Fibroblast of lung (primary cell): Measurements from ENCODE around the gene G0S2. TPM values are rescaled to one million over a fixed set of nuclear protein-coding genes. Genes with fewer than 3 reads are reported as not detected.

ENCODE experiments used
- DNase-seq, 2 donors: peaks; one replicate each; pipeline versions ENCODE4 v3.0.0 to v3.0.0-alpha.2; 2010; ENCODE audit warnings: low read depth in 2 of 2
- H2AFZ ChIP-seq: 2 replicates; pipeline ENCODE4 v1.5.1; 2012; ENCODE audit warnings: low read length, control low read depth, inconsistent platforms
- H3K27ac ChIP-seq: 2 replicates; pipeline ENCODE4 v1.5.1; 2011; ENCODE audit warnings: low read length, control low read depth; ENCODE audit not compliant: insufficient read depth
- H3K27me3 ChIP-seq: 2 replicates; pipeline ENCODE4 v1.5.1; 2011; ENCODE audit warnings: mild to moderate bottlenecking, low read length; ENCODE audit not compliant: control insufficient read depth, insufficient read depth
- H3K36me3 ChIP-seq: 2 replicates; pipeline ENCODE4 v1.5.1; 2011; ENCODE audit warnings: low read length; ENCODE audit not compliant: control insufficient read depth, insufficient read depth
- H3K4me1 ChIP-seq: 2 replicates; pipeline ENCODE4 v1.5.1; 2011; ENCODE audit warnings: low read length; ENCODE audit not compliant: control insufficient read depth, insufficient read depth; ENCODE audit errors: extremely low read depth
- H3K4me2 ChIP-seq: 2 replicates; pipeline ENCODE4 v1.5.1; 2011; ENCODE audit warnings: low read length, control low read depth; ENCODE audit not compliant: insufficient read depth; ENCODE audit errors: extremely low read depth
- H3K4me3 ChIP-seq, 4 experiments: fragments of 200-600 bp in 1 of 4; sonication (generic) in 1 of 4; replicated peaks in 1 of 4; 2 replicates each; pipeline ENCODE4 v1.5.1; 2011 to 2016; ENCODE audit warnings: low read length in 4 of 4, low read depth in 3 of 4, mild to moderate bottlenecking in 3 of 4, control low read depth in 2 of 4, inconsistent platforms in 1 of 4, mixed read lengths in 1 of 4; ENCODE audit not compliant: insufficient read depth in 1 of 4; ENCODE audit errors: control extremely low read depth in 1 of 4
- H3K79me2 ChIP-seq: 2 replicates; pipeline ENCODE4 v1.5.1; 2012; ENCODE audit warnings: mild to moderate bottlenecking, low read length, inconsistent platforms; ENCODE audit not compliant: control insufficient read depth, insufficient read depth
- H3K9ac ChIP-seq: 2 replicates; pipeline ENCODE4 v1.5.1; 2011; ENCODE audit warnings: mild to moderate bottlenecking, low read length, control low read depth; ENCODE audit not compliant: insufficient read depth
- H3K9me3 ChIP-seq: 2 replicates; pipeline ENCODE4 v1.5.1; 2012; ENCODE audit warnings: low read depth, low read length; ENCODE audit not compliant: control insufficient read depth, insufficient read depth
- H4K20me1 ChIP-seq: 2 replicates; pipeline ENCODE4 v1.5.1; 2011; ENCODE audit warnings: low read length; ENCODE audit not compliant: control insufficient read depth, insufficient read depth; ENCODE audit errors: extremely low read depth
- EZH2 ChIP-seq: IDR thresholded peaks from 2 replicates; pipeline ENCODE4 v1.5.1; 2012; ENCODE audit warnings: low read length, control low read depth, mild to moderate bottlenecking; ENCODE audit errors: missing control alignments
- polyA plus RNA-seq, 2 donors: library from polyadenylated mRNA; depleted of rRNA in 1 of 2; stranded (reverse) in 1 of 2; unstranded in 1 of 2; fragments of >200 nt; gene quantifications; 2 replicates each; pipeline ENCODE4 v1.2.1, GENCODE V29; 2011 to 2012; ENCODE audit warnings: missing spikeins in 1 of 2
- total RNA-seq: library from RNA; depleted of rRNA; stranded (reverse); fragments of >200 nt; gene quantifications from 2 replicates; pipeline ENCODE4 v1.2.1, GENCODE V29; 2014
- TF ChIP-seq, protein P1 (sequence below), 2 donors: IDR thresholded peaks in 1 of 2; conservative IDR thresholded peaks in 1 of 2; 1 replicate in 1 of 2; 2 replicates in 1 of 2; pipeline ENCODE4 v1.5.1; 2011 to 2012; ENCODE audit warnings: low read length in 2 of 2, control low read depth in 1 of 2, inconsistent platforms in 1 of 2, low read depth in 1 of 2, mild to moderate bottlenecking in 1 of 2

G0S2 gene
- total and polyA plus RNA-seq, 2 donors (not counting 1 experiment from before 2014, with no cell fraction given) = 3.9 to 79.1 TPM

DNA sequence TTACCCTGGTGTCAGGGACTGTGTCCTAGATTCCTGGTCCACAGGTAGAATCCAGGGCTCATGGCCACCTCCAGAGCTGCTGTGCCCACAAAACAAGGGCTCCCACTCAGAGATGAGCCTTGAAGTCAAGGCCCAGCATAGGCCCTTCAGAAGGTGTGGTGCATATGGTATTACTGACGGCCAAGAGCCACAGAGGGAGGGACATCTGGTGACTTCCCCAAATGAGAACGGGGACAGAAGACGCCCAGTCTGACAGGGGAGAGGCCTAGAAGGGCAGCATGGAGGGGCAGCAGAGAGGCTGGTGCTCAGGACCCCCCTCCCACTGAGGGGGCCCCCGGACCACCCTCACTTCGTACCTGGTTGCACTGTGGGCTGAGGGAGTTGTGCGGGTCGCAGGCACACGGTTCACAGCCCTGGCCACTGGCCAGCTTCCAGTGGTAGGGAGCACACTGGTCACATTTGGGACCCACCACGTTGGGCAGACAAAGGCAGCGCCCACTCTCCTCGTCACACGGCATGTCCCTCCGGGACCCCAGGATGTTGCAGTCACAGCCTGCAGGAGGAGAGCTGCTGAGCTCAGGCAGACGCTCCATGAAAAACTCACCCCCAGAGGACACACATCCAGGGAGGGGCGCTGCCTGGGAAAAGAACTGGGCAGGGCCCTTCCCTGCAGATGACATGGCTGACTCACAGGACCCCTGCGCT, 48.0 kb upstream of the G0S2 start:
- Histone ChIP-seq H3K9ac (no peak overlapping the region), H3K27me3 (no peaks in the 10 kb centered on the region), H3K4me2 (no peak overlapping the region), H3K79me2 (no peaks in the 10 kb centered on the region), H3K9me3 (no peaks in the 10 kb centered on the region), H2AFZ (no peak overlapping the region), H3K36me3 (no peaks in the 10 kb centered on the region), H3K4me1 (no peaks in the 10 kb centered on the region), H3K27ac (no peak overlapping the region), H4K20me1 (no peaks in the 10 kb centered on the region), H3K4me3 (no peak overlapping the region)
- DNase-seq = no peak
- TF ChIP-seq EZH2 = no peak
- TF ChIP-seq, protein P1, sequence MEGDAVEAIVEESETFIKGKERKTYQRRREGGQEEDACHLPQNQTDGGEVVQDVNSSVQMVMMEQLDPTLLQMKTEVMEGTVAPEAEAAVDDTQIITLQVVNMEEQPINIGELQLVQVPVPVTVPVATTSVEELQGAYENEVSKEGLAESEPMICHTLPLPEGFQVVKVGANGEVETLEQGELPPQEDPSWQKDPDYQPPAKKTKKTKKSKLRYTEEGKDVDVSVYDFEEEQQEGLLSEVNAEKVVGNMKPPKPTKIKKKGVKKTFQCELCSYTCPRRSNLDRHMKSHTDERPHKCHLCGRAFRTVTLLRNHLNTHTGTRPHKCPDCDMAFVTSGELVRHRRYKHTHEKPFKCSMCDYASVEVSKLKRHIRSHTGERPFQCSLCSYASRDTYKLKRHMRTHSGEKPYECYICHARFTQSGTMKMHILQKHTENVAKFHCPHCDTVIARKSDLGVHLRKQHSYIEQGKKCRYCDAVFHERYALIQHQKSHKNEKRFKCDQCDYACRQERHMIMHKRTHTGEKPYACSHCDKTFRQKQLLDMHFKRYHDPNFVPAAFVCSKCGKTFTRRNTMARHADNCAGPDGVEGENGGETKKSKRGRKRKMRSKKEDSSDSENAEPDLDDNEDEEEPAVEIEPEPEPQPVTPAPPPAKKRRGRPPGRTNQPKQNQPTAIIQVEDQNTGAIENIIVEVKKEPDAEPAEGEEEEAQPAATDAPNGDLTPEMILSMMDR (conservative IDR thresholded peaks at IDR 0.05 in 1 of 2, IDR thresholded peaks at IDR 0.05 in 1 of 2; ENCODE audit: low read depth in 1 of 2, low read length in 2 of 2) = no peak

DNA sequence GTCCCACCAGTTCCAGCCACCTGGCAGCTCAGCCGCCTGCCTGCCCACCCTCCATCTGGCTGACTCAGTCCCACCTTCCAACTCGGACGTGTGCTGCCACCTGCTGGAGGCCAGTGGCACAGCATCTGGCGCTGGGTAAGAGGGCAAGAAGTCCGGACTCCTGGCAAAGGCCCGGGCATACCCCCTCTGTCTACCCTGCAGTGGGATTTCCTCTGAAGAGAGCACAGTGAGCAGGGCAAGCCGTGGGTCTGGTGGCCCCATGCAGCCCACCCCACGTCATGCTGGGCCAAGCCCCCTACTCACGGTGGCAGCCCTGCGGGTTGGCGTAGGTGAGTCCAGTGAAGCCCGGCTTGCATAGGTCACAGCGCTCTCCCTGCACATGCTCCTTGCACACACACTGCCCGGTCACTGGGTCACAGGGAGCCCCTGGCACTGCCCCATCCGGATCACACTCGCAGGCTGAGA, 47.4 kb upstream of the G0S2 start:
- Histone ChIP-seq H3K4me3 (no peak overlapping the region), H3K4me2 (no peak overlapping the region), H3K27ac (no peak overlapping the region), H3K4me1 (no peaks in the 10 kb centered on the region), H3K27me3 (no peaks in the 10 kb centered on the region), H2AFZ (no peak overlapping the region), H3K36me3 (no peaks in the 10 kb centered on the region), H3K9ac (no peak overlapping the region), H3K9me3 (no peaks in the 10 kb centered on the region), H4K20me1 (no peaks in the 10 kb centered on the region), H3K79me2 (no peaks in the 10 kb centered on the region)
- peak; percentile 61 to 70 for DNase-seq
- TF ChIP-seq, protein P1 (conservative IDR thresholded peaks at IDR 0.05 in 1 of 2, IDR thresholded peaks at IDR 0.05 in 1 of 2; ENCODE audit: low read depth in 1 of 2, low read length in 2 of 2) = peak; percentile 94 to 98
- no peak for TF ChIP-seq EZH2

DNA sequence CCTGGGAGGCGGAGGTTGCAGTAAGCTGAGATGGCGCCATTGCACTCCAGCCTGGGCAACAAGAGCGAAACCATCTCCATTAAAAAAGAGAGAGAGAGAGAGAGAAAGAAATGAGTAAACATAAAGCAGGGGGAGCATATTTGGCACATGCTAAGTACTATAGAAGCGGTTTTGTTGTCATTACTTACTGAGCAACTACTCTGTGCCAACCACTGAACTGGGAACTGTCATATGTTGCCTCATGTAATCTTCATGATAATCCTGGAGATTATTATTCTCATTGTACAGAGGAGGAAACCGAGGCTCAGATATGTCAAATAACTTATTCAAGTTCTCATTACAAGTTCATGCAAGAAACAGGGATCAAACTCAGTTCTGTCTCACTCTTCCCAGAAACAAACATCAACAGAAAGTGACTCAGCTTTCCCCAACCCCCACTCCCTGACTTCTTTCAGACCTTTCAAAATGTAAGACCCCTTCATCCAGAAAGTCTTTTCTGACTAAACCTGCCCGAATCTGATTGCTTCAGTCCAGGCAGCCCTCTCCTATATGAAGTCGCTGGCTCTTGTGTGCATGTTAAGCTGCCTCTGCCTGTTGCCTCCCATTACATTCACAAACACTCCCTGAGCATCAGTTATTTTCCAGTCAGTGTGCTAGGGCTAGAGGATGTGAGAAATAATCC, 46.5 kb upstream of the G0S2 start:
- H3K27me3 ChIP-seq = no peaks in the 10 kb centered on the region
- no peaks in the 10 kb centered on the region for H3K4me1 ChIP-seq
- no peaks in the 10 kb centered on the region for H3K9me3 ChIP-seq
- H3K27ac ChIP-seq = no peak overlapping the region
- H3K9ac ChIP-seq = no peak overlapping the region
- no peaks in the 10 kb centered on the region for H3K79me2 ChIP-seq
- no peak for TF ChIP-seq EZH2
- TF ChIP-seq, protein P1 (conservative IDR thresholded peaks at IDR 0.05 in 1 of 2, IDR thresholded peaks at IDR 0.05 in 1 of 2; ENCODE audit: low read depth in 1 of 2, low read length in 2 of 2) = no peak
- DNase-seq = no peak
- H3K4me2 ChIP-seq = no peak overlapping the region
- H4K20me1 ChIP-seq = no peaks in the 10 kb centered on the region
- no peak overlapping the region for H3K4me3 ChIP-seq
- H2AFZ ChIP-seq = no peak overlapping the region
- no peaks in the 10 kb centered on the region for H3K36me3 ChIP-seq
